Right hindlimb (tissue), 1 donor: ENCODE data around the gene IGLL5.

Experiments used
- DNase-seq: peaks from one replicate; pipeline ENCODE4 v3.0.0-alpha.2; 2018

IGLL5 gene

DNA sequence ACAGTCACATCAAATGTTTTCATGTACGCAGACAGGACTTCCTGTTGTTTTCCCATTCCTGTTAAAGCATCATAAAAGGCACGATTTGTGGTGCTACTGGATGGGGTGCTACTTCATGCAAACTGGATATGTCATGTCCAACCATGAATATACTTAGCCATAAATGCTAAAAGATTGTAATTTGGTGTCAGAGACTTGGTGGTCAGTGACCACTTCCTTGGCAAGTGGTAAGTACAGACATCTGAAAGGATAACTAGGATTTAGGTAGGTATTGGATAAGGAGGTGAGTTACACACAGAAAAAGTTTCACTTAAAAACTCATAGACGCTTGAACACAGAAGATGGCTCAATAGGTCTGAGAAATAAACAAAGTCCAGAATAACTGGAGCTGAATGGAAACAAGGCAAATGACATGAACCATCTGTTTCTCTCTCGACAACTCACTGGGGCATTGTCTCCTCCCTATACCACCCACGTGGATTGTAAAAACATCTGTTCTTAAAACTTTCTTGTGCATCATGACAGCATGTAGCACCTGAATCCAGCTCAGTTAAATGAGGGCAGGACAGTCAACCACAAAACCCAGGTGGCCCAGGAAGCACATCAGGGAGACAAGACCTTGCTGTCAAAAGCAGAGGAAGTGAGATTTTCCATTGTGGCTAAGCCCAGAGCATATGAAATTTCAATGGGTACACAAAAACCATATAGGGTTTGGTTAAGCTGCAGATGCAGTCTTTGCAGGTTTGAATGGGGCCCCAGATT, 22.1 kb upstream of the IGLL5 start:
- DNase-seq, result no peak

- no peak for DNase-seq
Measured at GRCh38 chr22:22866381-22867111, 21.1 kb upstream of the IGLL5 start.

- no peak for DNase-seq
Measured at GRCh38 chr22:22867996-22868715, 19.5 kb upstream of the IGLL5 start.

- no peak for DNase-seq
Measured at GRCh38 chr22:22870577-22871404, 16.8 kb upstream of the IGLL5 start.

GRCh38 chr22:22871536-22872278, 15.9 kb upstream of the IGLL5 start:
- DNase-seq, result no peak

DNA sequence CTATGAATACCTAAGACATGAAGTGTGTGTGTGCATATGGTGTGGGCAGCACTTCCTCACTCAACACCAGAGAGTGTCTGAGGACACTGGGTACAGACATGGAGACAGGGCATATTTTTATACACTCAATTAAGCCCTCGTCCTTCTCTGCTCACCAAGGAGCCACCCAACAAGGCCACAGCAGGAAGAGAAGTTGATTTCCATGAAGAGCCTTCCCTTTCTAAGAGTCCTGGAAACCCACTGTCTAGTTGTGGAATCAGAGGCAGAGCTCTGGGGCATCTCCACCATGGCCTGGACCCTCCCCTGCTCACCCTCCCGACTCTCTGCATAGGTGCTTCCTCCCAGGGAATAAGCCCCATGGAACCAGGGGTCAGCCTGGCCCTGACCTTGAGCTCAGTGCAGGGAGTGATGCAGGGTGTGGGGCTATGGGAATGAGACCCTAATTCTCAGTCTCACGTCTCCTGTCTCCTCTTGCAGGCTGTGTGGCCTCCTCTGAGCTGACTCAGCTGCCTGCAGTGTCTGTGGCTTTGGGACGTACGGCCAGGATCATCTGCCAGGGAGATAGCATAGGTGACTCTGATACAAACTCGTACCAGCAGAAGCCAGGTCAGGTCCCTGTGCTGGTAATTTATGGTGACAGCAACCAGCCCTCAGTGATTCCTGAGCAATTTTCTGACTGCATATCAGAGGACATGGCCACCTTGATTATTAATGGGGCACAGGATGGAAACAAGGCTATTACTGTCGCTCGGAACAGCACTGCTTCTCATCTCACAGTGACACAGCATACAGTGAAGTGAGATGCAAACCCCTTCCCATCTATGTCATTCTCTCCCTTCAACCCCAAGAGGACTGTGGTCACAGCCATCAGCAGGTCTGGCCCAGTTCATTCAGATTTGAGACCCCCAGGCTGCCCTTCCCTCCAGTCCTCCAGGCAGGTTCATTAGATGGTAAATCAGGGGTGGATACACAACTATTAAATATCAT, 14.6 kb upstream of the IGLL5 start:
- no peak for DNase-seq

GRCh38 chr22:22877523-22878210, 9.9 kb upstream of the IGLL5 start:
- DNase-seq, result peak; percentile 57

DNA sequence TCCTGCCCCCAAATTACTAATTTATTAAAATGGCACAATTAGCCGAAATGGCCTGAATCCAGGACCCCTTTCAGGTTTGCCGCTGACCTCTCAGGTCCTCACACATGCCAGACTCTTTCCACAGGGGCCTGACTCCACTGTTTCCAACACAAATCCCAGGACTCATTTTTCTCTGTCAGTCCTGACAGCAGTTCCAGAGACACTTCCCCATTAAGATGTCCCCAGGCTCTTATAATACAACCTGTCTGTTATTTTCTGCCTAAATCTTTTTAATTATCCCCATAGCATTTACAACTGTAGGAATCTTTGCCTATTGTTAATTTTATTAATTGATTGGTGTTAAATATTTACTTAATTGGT, 9.4 kb upstream of the IGLL5 start:
- DNase-seq, result no peak

- no peak for DNase-seq
Measured at GRCh38 chr22:22878801-22879674, 8.6 kb upstream of the IGLL5 start.

- DNase-seq, result no peak
Measured at GRCh38 chr22:22879675-22880155, 7.9 kb upstream of the IGLL5 start.

GRCh38 chr22:22880645-22881044, 7.0 kb upstream of the IGLL5 start:
- DNase-seq, result no peak

- no peak for DNase-seq
Measured at GRCh38 chr22:22881116-22882000, 6.3 kb upstream of the IGLL5 start.

- DNase-seq, result no peak
Measured at GRCh38 chr22:22882033-22882717, 5.4 kb upstream of the IGLL5 start.

DNA sequence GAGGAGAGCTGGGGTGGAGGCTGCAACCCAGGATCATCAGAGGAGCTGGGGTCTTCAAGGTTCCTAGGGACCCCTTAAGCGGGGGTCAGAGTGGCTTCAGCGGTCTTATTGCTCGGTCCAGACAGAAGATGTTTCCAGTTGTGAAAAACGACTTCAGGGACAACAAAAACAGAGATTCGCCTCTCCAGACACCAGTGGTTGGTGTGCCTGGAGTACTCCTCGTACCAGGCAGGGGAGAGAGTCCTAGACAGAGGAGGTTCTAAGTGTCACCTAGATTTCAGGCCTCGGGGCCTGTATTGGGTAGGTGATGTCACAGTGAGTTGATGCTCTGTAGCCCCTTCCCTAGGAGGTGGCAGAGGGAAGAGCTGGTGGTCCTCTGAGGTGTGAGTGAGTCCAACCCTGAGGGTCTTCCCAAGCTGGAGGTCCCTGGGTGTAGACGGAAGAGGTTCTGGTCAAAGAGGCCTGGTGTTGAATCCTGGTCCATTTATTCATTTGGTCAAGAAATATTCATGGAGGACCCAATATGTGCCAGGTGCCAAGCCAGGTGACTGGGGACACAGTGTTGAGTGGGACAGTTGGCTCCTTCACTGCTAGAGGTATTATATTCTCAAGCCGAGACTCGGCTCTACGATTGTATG, 4.4 kb upstream of the IGLL5 start:
- DNase-seq, result no peak

DNA sequence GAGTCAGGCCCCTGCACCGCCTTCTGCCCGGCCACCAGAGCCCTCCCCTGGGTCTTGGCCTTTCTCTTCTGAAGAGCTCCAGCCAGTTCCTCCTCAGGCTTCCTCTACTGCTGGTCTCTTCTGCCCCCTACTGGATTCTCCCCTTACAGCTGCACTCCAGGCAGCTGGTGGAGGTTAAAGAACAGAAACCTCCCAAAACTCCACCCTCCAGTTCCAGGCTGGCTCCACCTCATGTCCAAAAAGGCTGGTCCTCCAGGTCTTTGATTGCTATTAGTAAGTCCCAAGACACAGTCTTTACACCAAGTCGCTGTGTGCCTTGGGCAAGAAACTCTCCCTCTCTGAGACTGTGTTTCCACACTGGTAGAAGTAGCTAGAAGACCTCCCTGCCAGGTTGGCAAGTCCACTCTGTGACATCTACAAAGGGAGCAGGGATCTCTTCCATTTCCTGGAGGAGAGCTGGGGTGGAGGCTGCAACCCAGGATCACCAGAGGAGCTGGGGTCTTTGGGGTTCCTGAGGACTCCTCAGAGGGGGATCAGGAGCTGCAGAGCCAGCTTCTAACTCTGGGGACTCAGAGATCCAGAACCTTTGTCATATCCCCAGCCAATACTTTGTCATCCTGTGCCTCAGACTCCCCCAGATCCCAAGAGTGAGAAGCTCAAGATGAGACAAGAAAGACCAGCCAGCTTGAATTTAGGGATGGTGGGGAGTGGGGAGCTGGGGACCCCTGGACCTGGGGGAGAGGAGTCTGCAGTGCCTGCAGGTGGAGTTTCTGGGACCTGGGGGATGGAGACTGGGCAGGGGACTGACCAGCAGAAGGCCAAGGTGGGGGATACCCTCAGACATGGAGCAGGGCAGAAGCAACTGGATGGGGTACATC, 3.4 kb upstream of the IGLL5 start:
- peak; percentile 58 for DNase-seq
